GM18858 (cell line): Measurements from ENCODE around the gene ANKRA2.

Experiments used
- ATAC-seq: cut with Tn5 transposase; IDR thresholded peaks from one replicate; pipeline ENCODE4 v1.9.1; 2021; ENCODE audit not compliant: unreplicated experiment

Gene ANKRA2

DNA sequence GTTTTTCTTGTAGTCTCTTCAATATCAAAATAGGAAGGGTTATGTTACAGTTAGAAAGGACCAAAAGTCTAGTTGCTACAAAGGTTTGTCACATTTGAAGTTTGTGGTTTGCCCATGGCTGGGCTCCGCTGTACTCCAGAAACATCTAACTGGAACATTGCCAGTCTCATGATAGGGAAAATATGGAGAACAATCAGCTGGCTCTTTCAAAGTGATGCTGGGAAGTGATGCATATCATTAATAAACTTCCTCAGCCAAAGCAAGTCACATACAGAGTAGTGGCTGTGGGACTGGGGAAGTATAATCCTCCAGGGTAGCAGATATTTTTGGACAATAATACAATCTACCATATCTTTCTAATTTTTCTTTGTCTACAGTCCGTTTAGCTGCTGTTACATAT, 58.4 kb downstream of the ANKRA2 start:
- no peak for ATAC-seq

DNA sequence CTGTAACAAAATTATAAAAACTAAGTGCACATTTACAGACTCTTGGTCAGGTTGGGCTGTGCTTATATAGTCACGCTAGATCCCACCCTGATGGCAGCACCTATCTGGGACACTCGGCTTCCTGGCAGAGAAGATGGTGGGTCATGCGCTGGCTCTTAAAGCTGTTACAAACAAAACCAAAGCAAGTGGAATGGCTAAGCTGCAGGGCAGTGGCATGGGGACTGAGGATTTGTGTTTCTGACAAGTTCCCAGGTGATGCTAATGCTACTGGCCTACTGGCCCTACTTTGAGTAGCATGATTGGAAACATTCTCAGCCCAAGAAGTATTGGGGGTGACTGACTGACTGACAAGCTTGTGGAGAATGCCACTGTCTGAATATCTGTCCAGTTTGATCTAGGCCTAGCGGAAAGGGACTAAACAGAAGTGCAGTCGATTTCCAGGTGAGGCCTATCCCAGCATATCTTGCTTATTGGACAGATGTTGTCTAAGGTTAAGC, 58.9 kb downstream of the ANKRA2 start:
- ATAC-seq, result no peak
